Stomach (tissue), 4 donors: ENCODE results near the gene DHODH.

ENCODE experiments used
- CTCF ChIP-seq, 7 experiments: fragments of 450-650 bp in 4 of 7; fragments of 200-600 bp in 3 of 7; sonication (generic) in 3 of 7; IDR thresholded peaks; one replicate each; pipeline ENCODE4 v1.5.1; 2016 to 2019; ENCODE audit warnings: antibody characterized with exemption in 7 of 7, control low read depth in 2 of 7, mild to moderate bottlenecking in 1 of 7
- POLR2A ChIP-seq, 4 donors: fragments of 450-650 bp; IDR thresholded peaks; one replicate each; pipeline ENCODE4 v1.6.1; 2016; ENCODE audit warnings: antibody characterized with exemption in 4 of 4, control low read depth in 2 of 4, mild to moderate bottlenecking in 1 of 4, moderate library complexity in 1 of 4
- POLR2AphosphoS5 ChIP-seq, 3 donors: sonication (generic); formaldehyde crosslinking; IDR thresholded peaks; one replicate each; pipeline ENCODE4 v1.6.1; 2016; ENCODE audit warnings: antibody characterized with exemption in 3 of 3

- TF ChIP-seq POLR2A (IDR thresholded peaks at IDR 0.05) (no peak), CTCF (IDR thresholded peaks at IDR 0.05) (no peak), POLR2AphosphoS5 (IDR thresholded peaks at IDR 0.05) (no peak)
Observed at GRCh38 chr16:71966932-71967331, 41.6 kb upstream of the DHODH start.
